HG02938 (cell line): ENCODE measurements around the gene TXLNB.
A peak's percentile ranks its signal among the peaks of the same experiment; 100 is the strongest.
"Not testable (repeated sequence)": the region's sequence is repeated elsewhere in the genome, so short reads cannot be mapped to it uniquely, and the experiment has no call there.

Experiments
- ATAC-seq: cut with Tn5 transposase; IDR thresholded peaks from one replicate; pipeline ENCODE4 v1.9.1; 2021; ENCODE audit warnings: mild to moderate bottlenecking, moderate library complexity; ENCODE audit not compliant: unreplicated experiment

The TXLNB gene

DNA sequence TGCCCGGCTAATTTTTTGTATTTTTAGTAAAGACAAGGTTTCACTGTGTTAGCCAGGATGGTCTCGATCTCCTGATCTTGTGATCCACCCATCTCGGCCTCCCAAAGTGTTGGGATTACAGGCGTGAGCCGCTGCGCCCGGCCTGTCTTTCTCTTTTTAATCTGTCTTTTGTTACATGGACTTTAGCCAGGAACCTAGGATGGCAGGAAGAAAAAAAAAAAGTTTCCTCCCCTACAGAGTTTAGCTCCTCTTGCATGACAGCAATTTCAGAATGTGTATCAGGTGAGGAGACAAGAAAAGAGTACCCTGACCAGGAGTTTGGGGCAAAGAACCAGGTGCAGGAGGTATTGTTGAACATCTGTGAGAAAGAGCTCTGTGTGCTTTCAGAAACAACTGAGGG, 21.4 kb upstream of the TXLNB start:
- no peak for ATAC-seq

- ATAC-seq, result no peak
These were observed 20.0 kb upstream of the TXLNB start for GRCh38 chr6:139311831-139312230.

- ATAC-seq, result peak; percentile 26
These were observed 17.3 kb upstream of the TXLNB start for GRCh38 chr6:139308936-139309603.

- peak; percentile 81 for ATAC-seq
These were observed 16.6 kb upstream of the TXLNB start for GRCh38 chr6:139308286-139308916.

DNA sequence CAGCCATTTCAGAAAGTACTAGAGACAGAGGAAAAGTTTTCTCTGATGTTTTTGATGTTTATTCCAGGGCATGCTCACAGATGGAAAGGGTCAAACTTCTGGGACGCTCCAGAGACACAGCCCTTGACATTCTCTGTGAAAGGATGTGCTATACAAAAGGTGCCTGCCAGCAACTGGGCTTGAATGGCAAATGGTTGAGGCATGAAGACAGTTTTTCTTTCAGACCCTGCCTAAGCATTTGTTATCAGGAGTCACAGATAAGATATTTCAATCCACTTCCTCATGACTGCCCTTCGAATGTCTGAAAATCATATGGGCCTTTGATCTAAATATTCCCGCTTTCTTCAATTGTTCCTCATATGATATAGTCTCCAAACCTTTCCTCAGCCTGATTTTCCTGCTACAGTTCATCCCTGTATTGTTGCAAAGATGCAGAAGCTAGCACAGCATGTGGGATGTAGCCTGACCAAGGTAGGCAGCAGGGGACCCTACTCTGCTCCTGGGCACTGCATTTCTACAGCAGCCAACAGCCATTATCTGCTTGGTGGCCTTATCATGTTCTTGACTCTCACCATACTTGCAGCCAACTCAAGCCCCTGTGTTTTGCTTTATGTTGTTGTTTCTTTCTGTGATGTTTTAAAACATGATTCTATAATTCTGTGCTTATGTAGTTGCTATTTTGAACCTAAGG, 14.6 kb upstream of the TXLNB start:
- ATAC-seq, result no peak

GRCh38 chr6:139303185-139303584, 11.4 kb upstream of the TXLNB start:
- no peak for ATAC-seq

GRCh38 chr6:139297921-139298320, 6.1 kb upstream of the TXLNB start:
- ATAC-seq, result no peak

DNA sequence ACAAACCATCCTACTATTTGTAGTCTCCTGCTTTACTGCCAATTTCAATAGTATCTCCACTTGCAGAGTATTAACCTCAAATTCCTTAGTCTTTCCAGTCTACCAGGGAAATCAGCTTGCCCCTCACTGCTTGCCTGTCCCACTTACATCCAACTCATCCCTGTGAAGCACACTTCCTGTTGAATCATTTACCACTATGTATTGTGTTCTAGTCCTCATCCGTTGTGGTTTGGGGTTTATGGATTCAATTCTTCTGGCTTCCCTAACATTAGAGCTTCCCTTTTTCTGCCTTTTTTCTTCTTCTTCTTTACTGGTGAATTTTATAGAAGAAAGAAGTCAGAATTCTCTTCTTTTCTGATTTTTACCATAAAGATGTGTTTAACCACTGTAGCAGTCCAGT, 5.1 kb upstream of the TXLNB start:
- no peak for ATAC-seq

DNA sequence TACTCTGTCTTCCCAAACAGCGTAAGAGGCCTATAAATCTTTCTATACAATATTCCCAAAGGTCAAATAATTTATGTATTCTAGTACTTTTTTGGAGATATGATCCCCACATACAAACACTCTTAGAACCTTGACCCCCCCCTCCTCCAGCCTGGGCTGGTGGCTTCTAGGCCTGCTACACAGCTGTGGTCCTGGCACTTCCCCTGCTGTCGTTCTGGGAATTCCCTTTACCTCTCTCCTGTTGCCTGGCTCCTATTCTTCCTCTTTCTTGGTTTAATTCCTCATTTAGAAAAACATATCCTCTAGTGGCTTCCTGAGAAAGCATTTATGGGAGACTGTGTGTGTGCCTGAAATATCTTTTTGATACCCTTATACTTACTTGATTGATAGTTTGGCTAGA, 4.1 kb upstream of the TXLNB start:
- ATAC-seq, result no peak

- no peak for ATAC-seq
These were observed 2.3 kb upstream of the TXLNB start for GRCh38 chr6:139294090-139294489.

DNA sequence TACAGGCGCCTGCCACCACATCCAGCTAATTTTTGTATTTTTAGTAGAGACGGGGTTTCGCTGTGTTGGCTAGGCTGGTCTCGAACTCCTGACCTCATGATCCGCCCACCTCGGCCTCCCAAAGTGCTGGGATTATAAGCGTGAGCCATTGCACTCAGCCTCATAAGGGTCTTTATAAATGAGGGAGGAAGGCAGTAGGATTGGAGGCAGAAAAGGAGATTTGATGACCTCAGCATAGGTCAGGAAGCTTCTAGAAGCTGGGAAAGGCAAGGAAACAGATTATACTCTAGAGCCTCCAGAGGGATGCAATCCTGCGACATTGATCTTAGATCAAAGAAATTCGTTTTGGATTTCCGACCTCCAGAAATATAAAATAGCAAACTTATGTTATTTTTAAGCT, 1.4 kb upstream of the TXLNB start:
- ATAC-seq, result not testable (repeated sequence)

- peak; percentile 74 for ATAC-seq
These were observed 949 bp downstream of the TXLNB start for GRCh38 chr6:139290787-139291311.

- no peak for ATAC-seq
These were observed 2.6 kb downstream of the TXLNB start for GRCh38 chr6:139289233-139289632.

DNA sequence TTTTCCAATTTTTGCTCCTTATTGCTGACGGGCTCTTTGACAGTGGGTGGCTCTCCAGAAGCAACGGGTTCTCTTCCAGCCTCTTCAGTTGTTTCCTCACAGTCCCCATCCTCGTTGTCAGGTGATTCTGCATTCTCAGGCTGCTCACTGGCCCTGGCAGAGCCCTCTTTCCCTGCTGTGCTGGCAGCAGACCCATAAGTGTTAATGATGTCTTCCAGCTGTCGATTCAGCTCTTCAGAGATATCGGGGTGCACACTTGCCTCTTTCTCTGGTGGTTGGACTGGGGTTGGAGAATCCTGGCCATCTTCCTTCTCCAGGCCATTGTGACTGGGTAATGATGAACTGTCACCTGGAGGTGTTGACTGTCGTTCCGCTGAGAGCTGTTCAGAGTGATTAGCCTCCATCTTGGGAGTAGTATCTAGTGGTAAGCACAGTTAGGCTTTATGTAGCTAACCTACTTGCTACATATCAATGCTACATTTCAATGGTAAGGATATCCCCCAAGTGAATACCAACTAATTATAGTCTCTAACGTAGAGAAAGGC, 3.2 kb downstream of the TXLNB start:
- ATAC-seq, result no peak

DNA sequence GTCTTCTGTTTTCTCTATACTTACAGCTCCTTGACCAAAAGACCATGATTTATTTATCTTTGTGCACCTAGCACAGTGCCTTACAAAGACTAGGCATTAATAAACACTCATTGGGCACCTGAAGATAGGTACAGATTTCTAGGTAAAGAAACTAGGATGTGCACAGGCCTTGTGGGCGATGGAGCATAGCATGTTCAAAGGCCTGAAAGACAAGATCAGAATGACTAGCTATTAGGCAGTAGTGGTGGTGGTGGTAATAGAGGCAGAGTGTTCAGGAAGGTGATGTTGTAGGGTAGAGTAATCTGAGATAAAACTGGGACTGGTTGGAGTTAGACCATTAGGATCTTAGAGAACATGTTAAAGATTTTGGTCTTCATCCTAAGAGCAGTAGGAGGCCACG, 3.9 kb downstream of the TXLNB start:
- ATAC-seq, result no peak

DNA sequence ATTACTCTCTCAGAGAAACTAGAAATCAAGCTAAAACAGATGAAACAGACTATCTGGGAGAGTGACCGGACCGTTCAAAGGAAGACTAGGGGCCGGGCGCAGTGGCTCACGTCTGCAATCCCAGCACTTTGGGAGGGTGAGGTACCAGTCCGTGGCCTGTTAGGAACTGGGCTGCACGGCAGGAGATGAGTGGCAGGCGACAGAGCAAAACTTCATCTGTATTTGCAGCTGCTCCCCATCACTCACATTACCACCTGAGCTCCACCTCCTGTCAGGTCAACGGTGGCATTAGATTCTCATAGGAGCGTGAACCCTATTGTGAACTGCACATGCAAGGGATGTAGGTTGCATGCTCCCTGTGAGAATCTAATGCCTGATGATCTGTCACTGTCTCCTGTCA, 5.4 kb downstream of the TXLNB start:
- ATAC-seq, result not testable (repeated sequence)

DNA sequence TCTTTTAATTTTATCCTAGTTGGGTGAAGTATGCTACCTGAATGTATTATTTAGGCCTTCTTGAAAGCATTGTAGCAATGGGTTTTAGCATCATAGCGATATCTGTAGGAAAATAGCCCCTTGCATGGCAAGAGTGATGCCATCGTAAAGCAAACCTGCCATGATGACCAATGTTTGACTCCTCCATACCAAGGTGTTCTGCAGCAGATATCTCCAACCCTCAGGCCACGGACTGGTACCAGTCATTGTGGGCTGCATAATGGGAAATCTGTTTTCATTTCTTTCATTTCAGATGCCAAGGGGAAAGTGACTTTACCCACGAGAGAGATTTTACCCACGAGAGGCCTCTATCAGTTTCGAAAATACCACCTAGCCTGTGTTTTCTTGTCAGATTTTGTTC, 6.2 kb downstream of the TXLNB start:
- ATAC-seq, result no peak

GRCh38 chr6:139284789-139285188, 7.0 kb downstream of the TXLNB start:
- no peak for ATAC-seq

DNA sequence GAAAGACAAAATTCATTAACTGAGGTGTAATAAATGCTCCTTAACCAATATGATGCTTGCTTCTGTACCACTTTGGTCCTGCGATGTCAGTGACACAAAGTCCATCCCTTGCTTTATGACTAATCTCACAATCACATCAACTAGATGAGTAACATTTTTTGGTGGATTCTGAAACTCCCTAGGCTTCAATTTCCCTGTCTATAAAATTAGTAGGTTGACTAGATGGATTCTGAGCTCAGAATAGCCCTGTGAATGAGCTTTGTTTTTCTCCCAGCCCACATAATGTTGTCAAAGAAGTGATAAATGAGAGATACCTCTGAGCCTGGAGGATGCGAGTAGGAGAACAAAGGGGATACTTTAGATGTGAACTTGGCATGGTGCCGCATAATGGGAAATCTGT, 9.1 kb downstream of the TXLNB start:
- no peak for ATAC-seq

DNA sequence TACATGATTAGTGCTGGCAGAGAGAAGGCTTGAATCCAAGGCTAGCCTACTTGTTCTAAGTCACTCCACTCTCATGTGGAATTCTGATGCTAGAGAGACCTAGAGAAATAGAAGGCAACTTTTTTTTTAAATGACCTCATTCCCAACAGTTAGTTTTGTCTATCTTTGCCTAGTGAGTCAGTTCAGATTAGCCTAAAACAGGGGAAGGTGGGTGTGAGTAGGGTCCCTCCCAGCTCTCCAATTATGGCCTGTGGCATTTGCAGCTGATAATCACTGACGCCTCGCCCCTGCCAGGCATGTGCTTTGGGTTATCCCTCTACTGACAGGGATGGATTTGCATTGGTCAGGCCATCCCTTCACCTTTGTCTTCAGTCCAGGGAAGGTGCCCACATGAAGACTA, 13.6 kb downstream of the TXLNB start:
- ATAC-seq, result no peak

DNA sequence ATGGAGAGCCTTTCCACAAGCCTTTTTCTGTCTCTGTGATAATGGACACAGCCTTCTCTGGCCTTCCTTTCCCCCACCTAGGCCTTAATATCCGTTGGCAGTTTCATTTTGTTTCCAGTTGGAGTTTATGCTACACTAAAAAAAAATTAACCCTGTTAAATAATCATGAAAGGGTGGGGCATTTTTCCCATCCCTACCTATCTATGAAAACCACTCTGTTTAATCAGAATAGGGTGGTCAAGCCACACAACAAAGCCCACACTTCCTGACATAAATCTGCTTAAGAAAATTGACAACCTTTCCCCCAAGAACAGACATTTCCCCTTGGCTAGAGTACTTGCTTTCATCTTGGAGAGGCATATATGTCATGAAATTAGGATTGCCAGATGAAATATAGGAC, 14.2 kb downstream of the TXLNB start:
- no peak for ATAC-seq

DNA sequence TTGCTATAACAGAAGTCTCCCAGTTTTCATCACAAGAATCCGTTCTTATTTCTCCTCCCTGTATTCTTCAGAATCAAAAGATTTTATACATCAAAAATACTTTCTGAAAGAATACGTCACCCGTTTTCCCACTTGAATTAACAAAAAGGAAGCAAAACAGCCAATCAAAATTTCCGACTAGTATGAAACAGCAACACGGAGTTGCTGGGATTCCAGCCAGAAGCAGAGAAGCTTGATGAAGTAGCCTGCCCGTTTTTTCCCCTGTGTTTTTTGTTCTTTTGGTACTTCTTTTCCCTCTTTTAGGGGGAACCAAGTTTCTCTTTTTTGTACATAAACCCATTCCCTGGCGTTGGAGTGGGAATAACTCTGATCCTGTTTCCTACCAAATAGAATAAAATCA, 14.6 kb downstream of the TXLNB start:
- no peak for ATAC-seq
